ENCODE measurements around the gene SEMA5B. TPM values are rescaled to one million over a fixed set of nuclear protein-coding genes. Genes with fewer than 3 reads are reported as not detected.

Gene SEMA5B
- total RNA-seq, 1 experiment from 2014 or later: not detected

DNA sequence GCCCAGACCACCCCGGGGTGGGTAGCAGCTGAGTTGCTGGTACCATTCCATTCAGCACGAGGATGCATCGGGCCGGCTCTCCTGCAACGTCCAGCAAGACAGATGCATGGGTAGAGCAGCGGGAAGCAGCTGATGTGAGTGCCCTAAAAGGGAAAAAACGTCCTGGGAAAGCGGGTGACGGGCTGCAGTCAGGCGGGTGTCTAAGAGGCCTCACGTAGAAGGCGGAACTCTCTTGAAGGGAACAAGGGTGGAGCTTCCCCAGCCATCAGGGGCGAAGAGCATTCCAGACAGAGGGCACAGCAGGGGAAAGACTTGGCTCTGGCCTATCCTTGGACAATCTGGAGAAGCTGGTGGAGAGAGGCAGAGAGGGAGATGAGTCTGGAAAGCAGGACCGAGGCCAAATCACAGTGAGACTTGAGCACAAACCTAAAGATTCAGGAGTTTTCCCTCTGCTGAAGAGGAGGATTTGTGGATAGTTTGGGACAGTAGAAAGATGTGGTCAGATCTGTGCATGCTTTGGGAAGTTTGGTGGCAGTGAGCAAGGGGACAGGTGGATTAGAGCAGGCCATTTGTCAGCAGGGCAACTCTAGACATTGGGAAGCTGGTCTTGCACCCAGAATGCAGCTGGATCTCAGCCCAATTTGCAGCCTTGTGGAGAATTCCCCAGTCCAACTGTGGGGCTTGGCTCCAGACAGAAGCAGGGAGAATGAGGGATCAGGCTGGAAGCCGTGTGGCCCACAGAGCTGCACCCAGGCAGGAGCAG is 70.7 kb downstream of the SEMA5B start:
- CTCF ChIA-PET: interaction anchor here (0.5 to 1.5 kb wide), 2 partner anchors 14 to 16 kb away, joined by 4 to 7 read pairs; no protein-coding TSS in a partner anchor

DNA sequence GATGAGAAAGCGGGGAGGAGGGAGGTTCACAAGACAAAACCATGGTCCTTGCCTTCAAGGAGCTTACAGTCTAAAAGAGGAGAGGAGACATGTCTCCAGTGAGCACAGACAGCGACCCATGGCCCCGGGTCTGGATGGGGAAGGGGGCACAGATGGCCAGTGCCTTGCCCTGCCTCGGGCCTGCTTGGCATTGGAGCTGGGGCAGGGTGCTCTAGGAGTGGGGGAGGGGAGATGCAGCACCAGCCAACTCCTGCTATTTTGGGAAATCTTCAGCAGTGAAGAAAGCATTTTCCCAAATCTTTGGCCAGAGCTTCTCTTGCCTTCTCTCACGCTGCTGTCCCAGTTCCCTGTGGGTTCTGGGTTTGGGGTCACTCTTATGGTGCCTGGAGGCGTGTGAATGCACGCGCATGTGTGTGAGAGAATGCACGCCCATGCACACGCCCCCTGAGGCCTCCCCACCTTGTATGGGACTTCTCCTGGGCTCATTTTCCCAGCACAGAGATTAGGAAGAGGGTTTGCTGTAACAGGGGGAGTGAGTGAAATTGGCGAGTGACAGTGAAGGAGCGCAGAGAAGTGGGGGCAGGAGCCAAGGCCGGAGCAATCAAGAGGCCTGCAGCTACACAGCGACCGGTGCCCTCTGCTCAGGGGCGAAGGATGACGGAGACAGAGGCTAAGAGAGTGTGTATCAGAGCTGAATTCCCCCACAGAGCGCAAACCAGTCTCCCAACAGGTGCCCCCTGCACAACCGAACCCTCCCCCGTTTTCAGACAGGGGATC is 71.5 kb downstream of the SEMA5B start:
- intact Hi-C loops (cut with micrococcal nuclease): no loop called here
- ChIA-PET POLR2A (no interaction called here), CTCF (interaction anchor here (0.8 to 1.5 kb wide), 3 partner anchors 13 to 148 kb away, joined by 3 read pairs; no protein-coding TSS in a partner anchor)
- no TSS peak for BruUV-seq (replicated peaks)
- no peak for DNase-seq (ENCODE audit: unreplicated experiment)
- no peak overlapping the region for H3K4me3 Mint-ChIP-seq (ENCODE audit: unreplicated experiment)
- H3K27ac Mint-ChIP-seq (ENCODE audit: low read depth, unreplicated experiment): no peak overlapping the region
- no peaks in the 10 kb centered on the region for H3K36me3 Mint-ChIP-seq (ENCODE audit: insufficient read depth, unreplicated experiment)
- H3K27me3 Mint-ChIP-seq (ENCODE audit: insufficient read depth, unreplicated experiment): peaks cover 9% of the 10 kb centered on the region
- no peaks in the 10 kb centered on the region for H3K4me1 Mint-ChIP-seq (ENCODE audit: insufficient read depth, unreplicated experiment)
- H3K9me3 Mint-ChIP-seq (ENCODE audit: unreplicated experiment): no peaks in the 10 kb centered on the region
- TF ChIP-seq, protein P1, sequence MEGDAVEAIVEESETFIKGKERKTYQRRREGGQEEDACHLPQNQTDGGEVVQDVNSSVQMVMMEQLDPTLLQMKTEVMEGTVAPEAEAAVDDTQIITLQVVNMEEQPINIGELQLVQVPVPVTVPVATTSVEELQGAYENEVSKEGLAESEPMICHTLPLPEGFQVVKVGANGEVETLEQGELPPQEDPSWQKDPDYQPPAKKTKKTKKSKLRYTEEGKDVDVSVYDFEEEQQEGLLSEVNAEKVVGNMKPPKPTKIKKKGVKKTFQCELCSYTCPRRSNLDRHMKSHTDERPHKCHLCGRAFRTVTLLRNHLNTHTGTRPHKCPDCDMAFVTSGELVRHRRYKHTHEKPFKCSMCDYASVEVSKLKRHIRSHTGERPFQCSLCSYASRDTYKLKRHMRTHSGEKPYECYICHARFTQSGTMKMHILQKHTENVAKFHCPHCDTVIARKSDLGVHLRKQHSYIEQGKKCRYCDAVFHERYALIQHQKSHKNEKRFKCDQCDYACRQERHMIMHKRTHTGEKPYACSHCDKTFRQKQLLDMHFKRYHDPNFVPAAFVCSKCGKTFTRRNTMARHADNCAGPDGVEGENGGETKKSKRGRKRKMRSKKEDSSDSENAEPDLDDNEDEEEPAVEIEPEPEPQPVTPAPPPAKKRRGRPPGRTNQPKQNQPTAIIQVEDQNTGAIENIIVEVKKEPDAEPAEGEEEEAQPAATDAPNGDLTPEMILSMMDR (IDR thresholded peaks at IDR 0.05; ENCODE audit: unreplicated experiment): no peak

More for the DNA sequence above, 70.7 kb downstream of the SEMA5B start:
- DNase-seq (ENCODE audit: unreplicated experiment): no peak
- POLR2A ChIA-PET: interaction anchor here (0.7 kb wide), 1 partner anchor 9 kb away, joined by 3 read pairs; no protein-coding TSS in a partner anchor
- H3K4me1 Mint-ChIP-seq (ENCODE audit: insufficient read depth, unreplicated experiment): no peaks in the 10 kb centered on the region
- H3K27me3 Mint-ChIP-seq (ENCODE audit: insufficient read depth, unreplicated experiment): peaks cover 11% of the 10 kb centered on the region
- H3K27ac Mint-ChIP-seq (ENCODE audit: low read depth, unreplicated experiment): no peak overlapping the region
- BruUV-seq (replicated peaks): no TSS peak
- intact Hi-C loops (cut with micrococcal nuclease): no loop called here
- TF ChIP-seq, protein P1 (IDR thresholded peaks at IDR 0.05; ENCODE audit: unreplicated experiment): no peak
- peaks cover 2% of the 10 kb centered on the region for H3K36me3 Mint-ChIP-seq (ENCODE audit: insufficient read depth, unreplicated experiment)
- H3K4me3 Mint-ChIP-seq (ENCODE audit: unreplicated experiment): no peak overlapping the region
- H3K9me3 Mint-ChIP-seq (ENCODE audit: unreplicated experiment): no peaks in the 10 kb centered on the region

DNA sequence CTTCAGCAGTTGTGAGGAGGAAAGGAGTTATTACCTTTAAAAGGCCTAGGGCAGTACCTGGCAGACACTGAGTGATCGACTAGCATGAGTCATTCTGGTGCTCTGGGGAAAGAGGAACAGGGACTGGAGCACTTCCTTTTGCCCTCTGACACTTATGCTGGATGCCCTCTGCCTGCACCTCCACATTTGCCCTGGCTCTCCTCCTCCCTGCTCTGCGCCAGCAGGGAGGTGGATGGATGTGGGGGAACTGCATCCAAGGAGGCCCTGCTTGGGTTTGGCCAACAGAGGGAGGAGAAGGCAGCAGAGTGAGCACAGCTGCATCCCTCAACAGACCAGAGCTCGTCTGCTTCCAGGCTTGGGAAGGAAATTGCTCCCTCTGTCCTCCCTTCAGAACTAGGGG is 75.0 kb downstream of the SEMA5B start:
- Mint-ChIP-seq H3K36me3 (ENCODE audit: insufficient read depth, unreplicated experiment) (no peaks in the 10 kb centered on the region), H3K27ac (ENCODE audit: low read depth, unreplicated experiment) (no peak overlapping the region), H3K9me3 (ENCODE audit: unreplicated experiment) (no peaks in the 10 kb centered on the region), H3K4me1 (ENCODE audit: insufficient read depth, unreplicated experiment) (no peaks in the 10 kb centered on the region), H3K4me3 (ENCODE audit: unreplicated experiment) (no peak overlapping the region), H3K27me3 (ENCODE audit: insufficient read depth, unreplicated experiment) (peaks cover 9% of the 10 kb centered on the region)
- BruUV-seq (replicated peaks): no TSS peak
- TF ChIP-seq, protein P1 (IDR thresholded peaks at IDR 0.05; ENCODE audit: unreplicated experiment): no peak
- intact Hi-C loops (cut with micrococcal nuclease): no loop called here
- ChIA-PET CTCF (interaction anchor here (0.6 to 1.4 kb wide), 4 partner anchors 10 to 94 kb away, joined by 3 to 4 read pairs (median 4); no protein-coding TSS in a partner anchor), POLR2A (interaction anchor here (0.7 to 1.5 kb wide), 2 partner anchors 10 to 35 kb away, joined by 3 to 4 read pairs; no protein-coding TSS in a partner anchor)
- DNase-seq (ENCODE audit: unreplicated experiment): peak; percentile 75

DNA sequence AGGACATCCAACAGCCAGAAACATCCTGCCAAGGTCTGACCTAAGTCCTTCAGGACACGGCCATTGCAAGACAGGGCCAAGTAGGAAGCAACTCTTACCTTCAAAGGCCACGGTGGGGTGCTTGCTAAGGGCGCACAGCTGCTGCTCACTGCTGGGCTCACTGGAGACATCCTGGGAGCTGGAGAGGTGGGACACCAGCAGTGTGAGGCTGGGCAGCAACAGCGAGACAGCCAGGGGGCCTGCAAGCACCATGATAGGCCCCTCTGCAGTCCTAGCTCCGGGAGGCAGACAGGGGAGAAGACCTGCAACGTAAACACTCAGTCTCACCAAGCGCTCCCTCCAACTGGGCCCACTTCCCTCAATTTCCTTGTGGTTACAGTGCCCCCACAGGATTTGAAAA is 79.2 kb downstream of the SEMA5B start:
- Mint-ChIP-seq H3K36me3 (ENCODE audit: insufficient read depth, unreplicated experiment) (no peaks in the 10 kb centered on the region), H3K27ac (ENCODE audit: low read depth, unreplicated experiment) (no peak overlapping the region), H3K4me3 (ENCODE audit: unreplicated experiment) (no peak overlapping the region), H3K9me3 (ENCODE audit: unreplicated experiment) (no peaks in the 10 kb centered on the region), H3K4me1 (ENCODE audit: insufficient read depth, unreplicated experiment) (no peaks in the 10 kb centered on the region), H3K27me3 (ENCODE audit: insufficient read depth, unreplicated experiment) (no peaks in the 10 kb centered on the region)
- POLR2A ChIA-PET: interaction anchor here (0.7 to 0.8 kb wide), 2 partner anchors 14 to 125 kb away, joined by 3 to 4 read pairs; no protein-coding TSS in a partner anchor
- TF ChIP-seq, protein P1 (IDR thresholded peaks at IDR 0.05; ENCODE audit: unreplicated experiment): no peak
- no TSS peak for BruUV-seq (replicated peaks)
- CTCF ChIA-PET: interaction anchor here (0.6 to 0.7 kb wide), 2 partner anchors 11 to 55 kb away, joined by 3 read pairs; no protein-coding TSS in a partner anchor
- intact Hi-C loops (cut with micrococcal nuclease): no loop called here
- no peak for DNase-seq (ENCODE audit: unreplicated experiment)

Data from MCF 10A (cell line).